HCT116 (cell line): ENCODE data around the gene PSAP. TPM values are rescaled to one million over a fixed set of nuclear protein-coding genes. Genes with fewer than 3 reads are reported as not detected.

Experiments
- ATAC-seq: fragments of 200-7000 bp; cut with Tn5 transposase; 2 replicates; pipeline ENCODE4 v1.9.1; 2020; ENCODE audit warnings: mild to moderate bottlenecking, moderate library complexity
- BruUV-seq: library from RNA; stranded (reverse); fragments of 400-500 nt; replicated peaks from 2 replicates; lab custom pipeline; 2021; lab: Mats Ljungman, UMichigan
- CTCF ChIA-PET: fragments of 300-600 bp; sonication (Branson Sonifier 250); formaldehyde crosslinking; loops from one replicate; lab custom pipeline; 2021; ENCODE audit warnings: antibody characterized with exemption; lab: Charles Lee
- POLR2A ChIA-PET: fragments of 300-600, 350-600 bp; sonication (Branson Sonifier 250); formaldehyde crosslinking; loops from one replicate; lab custom pipeline; 2021; ENCODE audit warnings: antibody characterized with exemption; lab: Charles Lee
- RAD21 ChIA-PET, 2 experiments: fragments of 300-600 bp; sonication (Branson Sonifier 250); formaldehyde crosslinking; loops; one replicate each; lab custom pipeline; 2023; ENCODE audit warnings: low total read pairs in 2 of 2; ENCODE audit not compliant: uncharacterized antibody in 2 of 2, unreplicated experiment in 2 of 2, low non-redundant PET in 1 of 2; lab: Charles Lee
- DNase-seq: peaks from one replicate; pipeline ENCODE4 v3.0.0-alpha.2; 2010; ENCODE audit warnings: low read depth, low spot score
- H2AFZ ChIP-seq: fragments of 200-600 bp; shearing (Covaris generic), sonication (generic); 2 replicates; pipeline ENCODE4 v1.6.1; 2017; ENCODE audit warnings: low read depth, mixed run types, mixed read lengths, antibody characterized with exemption, low read length; ENCODE audit not compliant: poor library complexity, severe bottlenecking
- H3K27ac ChIP-seq: 2 replicates; pipeline ENCODE4 v1.5.1; 2012; ENCODE audit warnings: low read depth, low read length
- H3K27me3 ChIP-seq: fragments of 200-600 bp; sonication (generic); 2 replicates; pipeline ENCODE4 v1.6.1; 2016; ENCODE audit warnings: mixed run types, low read length, mixed read lengths; ENCODE audit not compliant: insufficient read depth
- H3K36me3 ChIP-seq, 2 experiments: fragments of 200-500 bp in 1 of 2; fragments of 200-600 bp in 1 of 2; sonication (Bioruptor generic) in 1 of 2; sonication (generic) in 1 of 2; 2 replicates each; pipeline versions ENCODE4 v1.5.1 to v1.6.1; 2014 to 2016; ENCODE audit warnings: low read length in 2 of 2, inconsistent platforms in 1 of 2, mixed read lengths in 1 of 2, mixed run types in 1 of 2; ENCODE audit not compliant: insufficient read depth in 2 of 2, control insufficient read depth in 1 of 2
- H3K4me1 ChIP-seq, 2 experiments: fragments of 200-600 bp in 1 of 2; sonication (generic) in 1 of 2; 2 replicates each; pipeline versions ENCODE4 v1.5.1 to v1.6.1; 2012 to 2017; ENCODE audit warnings: low read length in 2 of 2, inconsistent platforms in 1 of 2, mild to moderate bottlenecking in 1 of 2, mixed read lengths in 1 of 2, mixed run types in 1 of 2, moderate library complexity in 1 of 2; ENCODE audit not compliant: insufficient read depth in 2 of 2, control insufficient read depth in 1 of 2
- H3K4me2 ChIP-seq: fragments of 200-600 bp; sonication (generic); 2 replicates; pipeline ENCODE4 v1.6.1; 2017; ENCODE audit warnings: mixed run types, low read length, mixed read lengths
- H3K4me3 ChIP-seq, 2 experiments: fragments of 200-600 bp in 1 of 2; sonication (generic) in 1 of 2; replicated peaks in 1 of 2; 2 replicates each; pipeline ENCODE4 v1.5.1; 2011 to 2016; ENCODE audit warnings: low read length in 2 of 2, control low read depth in 1 of 2, low read depth in 1 of 2, mild to moderate bottlenecking in 1 of 2, mixed read lengths in 1 of 2, mixed run types in 1 of 2
- H3K79me2 ChIP-seq: fragments of 200-600 bp; sonication (generic); 2 replicates; pipeline ENCODE4 v1.6.1; 2017; ENCODE audit warnings: mild to moderate bottlenecking, mixed run types, low read length, moderate library complexity, mixed read lengths; ENCODE audit not compliant: insufficient read depth
- H3K9ac ChIP-seq: fragments of 200-600 bp; sonication (generic); 2 replicates; pipeline ENCODE4 v1.6.1; 2016; ENCODE audit warnings: low read length, mixed read lengths
- H3K9me2 ChIP-seq: fragments of 200-600 bp; sonication (generic), shearing (Covaris generic); 2 replicates; pipeline ENCODE4 v1.6.1; 2017; ENCODE audit warnings: mixed run types, mild to moderate bottlenecking, moderate library complexity; ENCODE audit not compliant: insufficient read depth
- H3K9me3 ChIP-seq, 2 experiments: fragments of 200-500 bp in 1 of 2; fragments of 200-600 bp in 1 of 2; sonication (Bioruptor generic) in 1 of 2; sonication (generic) in 1 of 2; 2 replicates each; pipeline ENCODE4 v1.6.1; 2014 to 2017; ENCODE audit warnings: low read length in 2 of 2, mixed read lengths in 2 of 2, inconsistent platforms in 1 of 2, low read depth in 1 of 2, mild to moderate bottlenecking in 1 of 2, mixed run types in 1 of 2, moderate library complexity in 1 of 2; ENCODE audit not compliant: control insufficient read depth in 1 of 2, insufficient read depth in 1 of 2
- H4K20me1 ChIP-seq: fragments of 200-600 bp; sonication (generic), shearing (Covaris generic); 2 replicates; pipeline ENCODE4 v1.6.1; 2017; ENCODE audit warnings: mixed run types, mild to moderate bottlenecking, moderate library complexity; ENCODE audit not compliant: insufficient read depth
- ATF3 ChIP-seq: IDR thresholded peaks from 2 replicates; pipeline ENCODE4 v1.6.1; 2012
- CBX3 ChIP-seq: IDR thresholded peaks from 2 replicates; pipeline ENCODE4 v1.6.1; 2012; ENCODE audit warnings: low read depth
- CEBPB ChIP-seq: IDR thresholded peaks from 2 replicates; pipeline ENCODE4 v1.6.1; 2012; ENCODE audit warnings: low read depth
- EGR1 ChIP-seq: IDR thresholded peaks from 2 replicates; pipeline ENCODE4 v1.6.1; 2012; ENCODE audit warnings: low read depth
- EZH2phosphoT487 ChIP-seq: fragments of 200-600 bp; IDR thresholded peaks from 2 replicates; pipeline ENCODE4 v1.6.1; 2018; ENCODE audit warnings: antibody characterized with exemption, borderline replicate concordance
- FOSL1 ChIP-seq: IDR thresholded peaks from 2 replicates; pipeline ENCODE4 v1.6.1; 2012; ENCODE audit warnings: low read depth
- JUND ChIP-seq: IDR thresholded peaks from 2 replicates; pipeline ENCODE4 v1.6.1; 2012
- POLR2A ChIP-seq: IDR thresholded peaks from 2 replicates; pipeline ENCODE4 v1.7.0; 2011; ENCODE audit warnings: borderline replicate concordance; ENCODE audit not compliant: insufficient read depth, insufficient read length; ENCODE audit errors: extremely low read depth
- POLR2AphosphoS5 ChIP-seq: IDR thresholded peaks from 2 replicates; pipeline ENCODE4 v1.6.1; 2011; ENCODE audit warnings: mild to moderate bottlenecking, low read depth, low read length, moderate library complexity
- REST ChIP-seq: IDR thresholded peaks from 2 replicates; pipeline ENCODE4 v1.6.1; 2012; ENCODE audit warnings: low read depth
- SIN3A ChIP-seq: IDR thresholded peaks from 2 replicates; pipeline ENCODE4 v1.6.1; 2012; ENCODE audit warnings: low read depth
- SP1 ChIP-seq: IDR thresholded peaks from 2 replicates; pipeline ENCODE4 v1.6.1; 2012; ENCODE audit warnings: low read depth
- TCF7L2 ChIP-seq: IDR thresholded peaks from 2 replicates; pipeline ENCODE4 v1.7.0; 2011; ENCODE audit warnings: borderline replicate concordance, inconsistent platforms; ENCODE audit not compliant: insufficient read depth, insufficient read length; ENCODE audit errors: extremely low read depth
- YY1 ChIP-seq: IDR thresholded peaks from 2 replicates; pipeline ENCODE4 v1.6.1; 2011; ENCODE audit warnings: low read length, low read depth, moderate library complexity, mild to moderate bottlenecking; ENCODE audit not compliant: insufficient replicate concordance; ENCODE audit errors: extremely low read depth
- ZFX ChIP-seq: fragments of 450-650 bp; IDR thresholded peaks from 2 replicates; pipeline ENCODE4 v1.6.1; 2017
- intact Hi-C: fragments of 100-400 bp; cut with micrococcal nuclease; formaldehyde crosslinking; loops from 2 replicates; pipeline ENCODE4 v1.10.0; 2022
- total RNA-seq: library from RNA; stranded (reverse); gene quantifications from one replicate; pipeline ENCODE4 v1.2.1, GENCODE V29; 2021; ENCODE audit not compliant: unreplicated experiment

PSAP gene
- total RNA-seq, 1 experiment from 2014 or later: 444 TPM

GRCh38 chr10:71882813-71883659 lies 32.0 kb upstream of the PSAP start (continued):
- no peak for TF ChIP-seq TCF7L2
- TF ChIP-seq YY1: no peak
- no peak for TF ChIP-seq SP1
- no peak for TF ChIP-seq POLR2AphosphoS5
- no peak for TF ChIP-seq CBX3
- no peak for TF ChIP-seq JUND
- no peak for TF ChIP-seq CEBPB
- TF ChIP-seq EZH2phosphoT487: no peak
- no peak for TF ChIP-seq REST
- TF ChIP-seq FOSL1: no peak

- Histone ChIP-seq H2AFZ (no peak overlapping the region), H3K27ac (no peak overlapping the region), H3K36me3 (no peaks in the 10 kb centered on the region), H3K4me3 (no peak overlapping the region), H3K27me3 (no peaks in the 10 kb centered on the region), H3K9ac (no peak overlapping the region), H3K4me2 (no peak overlapping the region), H3K9me2 (no peaks in the 10 kb centered on the region), H3K9me3 (no peaks in the 10 kb centered on the region), H4K20me1 (no peaks in the 10 kb centered on the region), H3K79me2 (no peaks in the 10 kb centered on the region), H3K4me1 (no peaks in the 10 kb centered on the region)
- BruUV-seq: no TSS peak
- intact Hi-C loops: no loop called here
- ATAC-seq (no peak), DNase-seq (no peak)
- ChIA-PET RAD21 (no interaction called here), POLR2A (no interaction called here), CTCF (interaction anchor here (1.1 to 1.9 kb wide), 2 partner anchors 10 to 15 kb away, joined by 3 to 9 read pairs; no protein-coding TSS in a partner anchor)
- no peak for TF ChIP-seq CBX3
- TF ChIP-seq POLR2A: no peak
- no peak for TF ChIP-seq EGR1
- TF ChIP-seq REST: no peak
- TF ChIP-seq ATF3: no peak
- TF ChIP-seq ZFX: no peak
- TF ChIP-seq YY1: no peak
- no peak for TF ChIP-seq SIN3A
Observed at GRCh38 chr10:71881647-71882355, 30.8 kb upstream of the PSAP start.
